Transverse colon (tissue), 4 donors: ENCODE results near the gene APOF. TPM values are rescaled to one million over a fixed set of nuclear protein-coding genes. Genes with fewer than 3 reads are reported as not detected.

ENCODE experiments used
- DNase-seq: peaks from one replicate; pipeline ENCODE4 v3.0.0-alpha.2; 2019
- H3K27ac ChIP-seq, 4 donors: fragments of 200-600 bp; sonication (generic); 2 replicates each; pipeline ENCODE4 v1.5.1; 2016 to 2018; ENCODE audit warnings: inconsistent platforms in 4 of 4
- H3K27me3 ChIP-seq: fragments of 200-600 bp; sonication (generic); 2 replicates; pipeline ENCODE4 v1.5.1; 2017; ENCODE audit warnings: inconsistent platforms
- H3K36me3 ChIP-seq, 4 donors: fragments of 200-600 bp; sonication (generic); 2 replicates each; pipeline ENCODE4 v1.5.1; 2017 to 2019; ENCODE audit warnings: inconsistent platforms in 4 of 4
- H3K4me1 ChIP-seq, 4 donors: fragments of 200-600 bp; sonication (generic); 2 replicates each; pipeline ENCODE4 v1.5.1; 2017 to 2020; ENCODE audit warnings: inconsistent platforms in 4 of 4
- H3K4me3 ChIP-seq, 4 donors: fragments of 200-600 bp; sonication (generic); 1 replicate in 1 of 4; 2 replicates in 3 of 4; pipeline versions ENCODE4 v1.5.1 to v1.6.1; 2017 to 2019; ENCODE audit warnings: inconsistent platforms in 4 of 4
- H3K9me3 ChIP-seq, 2 donors: fragments of 200-600 bp; sonication (generic); 2 replicates each; pipeline ENCODE4 v1.5.1; 2017 to 2019; ENCODE audit warnings: inconsistent platforms in 2 of 2
- EP300 ChIP-seq: sonication (generic); formaldehyde crosslinking; IDR thresholded peaks from one replicate; pipeline ENCODE4 v1.6.1; 2017; ENCODE audit warnings: antibody characterized with exemption, low read depth
- POLR2A ChIP-seq: fragments of 450-650 bp; IDR thresholded peaks from one replicate; pipeline ENCODE4 v1.6.1; 2016; ENCODE audit warnings: antibody characterized with exemption, mild to moderate bottlenecking, moderate library complexity
- POLR2AphosphoS5 ChIP-seq, 3 donors: sonication (generic); formaldehyde crosslinking; IDR thresholded peaks; one replicate each; pipeline ENCODE4 v1.6.1; 2016; ENCODE audit warnings: antibody characterized with exemption in 3 of 3
- WGBS, 2 donors: methylation state at CpG; one replicate each; pipeline ENCODE4 v1.1.5; 2018; ENCODE audit warnings: low coverage in 1 of 2; 5-methylcytosine and 5-hydroxymethylcytosine counted together
- in situ Hi-C, 4 donors: fragments of 200-750 bp; cut with MboI; loops; one replicate each; pipeline versions ENCODE4 v1.15.0 to v1.15.1; 2017; ENCODE audit warnings: low sequenced_read_pairs in 3 of 4, low pct_ligation_motif_present in 1 of 4, low pct_unique_long_range_greater_than_20kb in 1 of 4
- intact Hi-C: fragments of 100-400 bp; cut with DNase I; formaldehyde crosslinking; loops from one replicate; pipeline ENCODE4 v1.15.1; 2023; ENCODE audit warnings: low total_unique reads
- small RNA-seq, 4 donors: library from RNA; depleted of rRNA; stranded (forward); fragments of <200 nt; gene quantifications; one replicate each; pipeline ENCODE3, GENCODE V24; 2016
- total RNA-seq, 4 donors: library from RNA; depleted of rRNA; stranded (reverse); fragments of >200 nt; gene quantifications; one replicate each; pipeline ENCODE4 v1.1.0, GENCODE V29; 2016
- TF ChIP-seq, protein P1 (sequence below), 5 experiments: fragments of 200-600 bp in 3 of 5; fragments of 450-650 bp in 2 of 5; sonication (generic) in 3 of 5; IDR thresholded peaks; 1 replicate in 2 of 5; 2 replicates in 3 of 5; pipeline ENCODE4 v1.5.1; 2016 to 2017; ENCODE audit warnings: antibody characterized with exemption in 5 of 5, inconsistent platforms in 3 of 5, mild to moderate bottlenecking in 2 of 5, moderate library complexity in 1 of 5

Gene APOF
- total RNA-seq, 4 donors from 2014 or later: not detected

DNA sequence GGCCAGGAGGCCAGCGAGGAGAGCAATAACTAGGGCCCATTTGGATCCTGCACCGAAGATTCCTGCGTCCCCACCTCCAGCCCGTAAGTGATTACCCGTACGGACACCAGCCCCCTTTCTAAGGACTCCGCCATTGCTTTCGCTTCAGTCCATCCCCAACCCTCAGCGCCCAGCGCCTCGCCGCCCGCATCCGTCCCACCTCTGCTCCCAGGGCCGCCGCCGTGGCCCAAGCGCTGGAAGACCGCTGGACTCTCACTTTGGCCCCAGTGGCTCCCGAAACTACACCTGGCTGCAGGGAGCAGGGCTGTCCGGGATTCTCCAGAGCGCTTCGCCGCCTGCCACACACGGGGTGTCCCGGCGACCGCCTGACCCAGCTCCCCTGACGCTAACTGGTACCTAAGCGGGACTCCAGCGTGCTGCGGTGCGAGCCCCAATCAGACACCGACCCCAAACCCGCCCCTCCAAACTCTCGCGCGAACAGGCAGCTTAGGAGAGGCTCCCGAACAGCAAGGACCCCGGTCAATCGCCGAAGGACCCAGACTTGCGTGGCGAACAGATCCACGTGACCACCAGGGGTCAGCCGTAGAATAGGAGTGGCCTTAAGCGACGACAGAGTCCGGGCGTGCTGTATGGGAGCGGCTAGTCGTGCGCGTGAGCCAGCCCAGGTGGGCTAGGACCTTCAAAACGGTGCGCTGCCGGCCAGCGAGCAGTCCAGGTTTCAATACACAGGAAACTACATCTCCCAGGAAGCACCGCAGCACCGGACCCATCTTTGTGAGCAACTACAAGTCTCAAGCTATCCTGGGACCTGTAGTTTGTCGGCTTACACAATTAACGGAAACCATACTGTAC lies 46.8 kb downstream of the APOF start, which contains the start of gene CNPY2:
TSS of gene CNPY2 (minus strand) at position 367 of the 852 bp plus-strand sequence. CDS start 771 bp downstream, outside the sequence.
- H3K36me3 ChIP-seq: peaks cover 0 to 27% (median 0%) of the 10 kb centered on the region in 4 donors
- no peaks in the 10 kb centered on the region for H3K27me3 ChIP-seq
- H3K4me1 ChIP-seq: peaks cover 13 to 17% (median 16%) of the 10 kb centered on the region in 4 donors
- H3K27ac ChIP-seq: peak within 1 kb of the TSS; percentile 91 to 97 (median 92)
- H3K9me3 ChIP-seq: no peaks in the 10 kb centered on the region
- H3K4me3 ChIP-seq: peak within 1 kb of the TSS; percentile 76 to 92 (median 79)
- intact Hi-C loops: no loop called here
- peak; percentile 96 for DNase-seq
- in situ Hi-C loops: loop anchor here in 1 of 4 donors (10.0 kb wide), 1 partner anchor 149 kb away; the partner anchor contains the start of gene SPRYD4
- WGBS, 2 donors: 1% methylated on average over 51 of the region's 62 CpGs; no CpG with 5 or more reads in 1 of the 2 donors
- TF ChIP-seq POLR2A (peak; percentile 88), POLR2AphosphoS5 (IDR thresholded peaks at IDR 0.05) (peak; percentile 82 to 86 (median 83)), EP300 (peak; percentile 27)
- TF ChIP-seq, protein P1, sequence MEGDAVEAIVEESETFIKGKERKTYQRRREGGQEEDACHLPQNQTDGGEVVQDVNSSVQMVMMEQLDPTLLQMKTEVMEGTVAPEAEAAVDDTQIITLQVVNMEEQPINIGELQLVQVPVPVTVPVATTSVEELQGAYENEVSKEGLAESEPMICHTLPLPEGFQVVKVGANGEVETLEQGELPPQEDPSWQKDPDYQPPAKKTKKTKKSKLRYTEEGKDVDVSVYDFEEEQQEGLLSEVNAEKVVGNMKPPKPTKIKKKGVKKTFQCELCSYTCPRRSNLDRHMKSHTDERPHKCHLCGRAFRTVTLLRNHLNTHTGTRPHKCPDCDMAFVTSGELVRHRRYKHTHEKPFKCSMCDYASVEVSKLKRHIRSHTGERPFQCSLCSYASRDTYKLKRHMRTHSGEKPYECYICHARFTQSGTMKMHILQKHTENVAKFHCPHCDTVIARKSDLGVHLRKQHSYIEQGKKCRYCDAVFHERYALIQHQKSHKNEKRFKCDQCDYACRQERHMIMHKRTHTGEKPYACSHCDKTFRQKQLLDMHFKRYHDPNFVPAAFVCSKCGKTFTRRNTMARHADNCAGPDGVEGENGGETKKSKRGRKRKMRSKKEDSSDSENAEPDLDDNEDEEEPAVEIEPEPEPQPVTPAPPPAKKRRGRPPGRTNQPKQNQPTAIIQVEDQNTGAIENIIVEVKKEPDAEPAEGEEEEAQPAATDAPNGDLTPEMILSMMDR (IDR thresholded peaks at IDR 0.05): peak in 3 of 5 experiments; percentile 17 to 34 (median 33)

DNA sequence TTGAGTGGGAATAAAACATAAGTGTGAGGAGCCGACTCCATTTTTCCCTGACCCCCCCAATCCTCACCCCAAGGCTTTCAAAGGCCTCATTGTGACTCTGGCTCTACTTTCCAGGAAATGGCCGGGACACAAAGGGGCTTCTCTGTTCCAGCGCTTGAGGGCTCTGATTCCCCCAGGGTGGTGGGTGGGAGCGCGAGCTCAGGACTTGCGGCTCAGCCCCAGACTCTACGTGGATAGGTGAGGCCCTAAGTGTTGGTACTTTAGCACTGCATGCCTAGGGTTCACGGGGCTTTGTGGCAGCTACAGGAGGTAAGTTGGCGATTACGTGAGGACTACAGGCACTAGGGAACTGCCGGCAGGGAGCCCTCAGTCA lies 47.4 kb downstream of the APOF start:
- peak overlapping the region; percentile 91 to 97 (median 92) for H3K27ac ChIP-seq
- no peaks in the 10 kb centered on the region for H3K9me3 ChIP-seq
- peak; percentile 24 for DNase-seq
- WGBS, 2 donors: 0% methylated on average over 11 of the region's 11 CpGs; no CpG with 5 or more reads in 1 of the 2 donors
- no peaks in the 10 kb centered on the region for H3K27me3 ChIP-seq
- TF ChIP-seq, protein P1 (IDR thresholded peaks at IDR 0.05): no peak
- no peak for TF ChIP-seq POLR2AphosphoS5 (IDR thresholded peaks at IDR 0.05)
- no peak for TF ChIP-seq POLR2A
- no peak for TF ChIP-seq EP300
- intact Hi-C loops: no loop called here
- H3K36me3 ChIP-seq: peaks cover 0 to 26% (median 0%) of the 10 kb centered on the region in 4 donors
- H3K4me3 ChIP-seq: peak overlapping the region; percentile 76 to 92 (median 79)
- in situ Hi-C loops: loop anchor here in 1 of 4 donors (10.0 kb wide), 1 partner anchor 150 kb away; the partner anchor contains the start of gene SPRYD4
- peaks cover 13 to 17% (median 16%) of the 10 kb centered on the region in 4 donors for H3K4me1 ChIP-seq

DNA sequence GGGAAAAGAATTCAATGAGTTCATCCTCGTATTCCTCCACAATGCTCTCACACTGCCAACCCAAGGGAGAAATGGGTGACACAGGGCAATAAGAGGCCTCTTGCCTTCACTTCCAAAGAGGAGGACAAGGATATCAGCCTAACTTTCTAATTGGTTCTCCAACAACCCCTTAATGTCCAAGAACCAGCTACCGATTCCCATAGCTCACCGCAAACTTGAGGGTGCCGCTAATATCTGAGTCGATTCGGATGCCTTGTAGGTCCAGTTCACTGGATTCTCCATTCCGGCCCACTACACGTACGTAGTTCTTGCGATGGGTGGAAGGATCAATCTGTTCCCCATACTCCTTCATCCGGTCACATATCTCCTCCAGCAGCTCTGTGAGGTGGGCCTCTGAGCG lies 51.7 kb downstream of the APOF start:
- in situ Hi-C loops: loop anchor here in 1 of 4 donors (10.0 kb wide), 1 partner anchor 154 kb away; the partner anchor contains the start of gene SPRYD4

More for the DNA sequence above, 51.7 kb downstream of the APOF start:
- H3K4me3 ChIP-seq: no peak overlapping the region
- no peaks in the 10 kb centered on the region for H3K9me3 ChIP-seq
- DNase-seq: no peak
- peaks cover 0 to 23% (median 2%) of the 10 kb centered on the region in 4 donors for H3K36me3 ChIP-seq
- no peaks in the 10 kb centered on the region for H3K27me3 ChIP-seq
- intact Hi-C loops: no loop called here
- WGBS, 2 donors: 80 to 95% methylated on average over 1 to 12 of the region's 12 CpGs
- no peak overlapping the region for H3K27ac ChIP-seq
- peaks cover 7 to 13% (median 10%) of the 10 kb centered on the region in 4 donors for H3K4me1 ChIP-seq
- TF ChIP-seq POLR2A (no peak), EP300 (no peak), POLR2AphosphoS5 (IDR thresholded peaks at IDR 0.05) (no peak)
- TF ChIP-seq, protein P1 (IDR thresholded peaks at IDR 0.05): no peak

Small RNA genes lying within 50 kb of the gene (small RNA-seq; reads per million reads assigned to genes)
- gene RNU7-40P: 0 reads per million in 4 donors

Other genes starting within 250 kb of the APOF start
- 1,000 to 10,000 TPM in 2 of 4 donors, 100 to 1,000 TPM in 2; 841 to 2,950 (median 1,684) TPM for gene RPL41, start 246.2 kb downstream of the APOF start, total RNA-seq
- 10 to 100 TPM in 1 of 4 donors, 1 to 10 TPM in 3; 3.7 to 10.1 (median 4.5) TPM for gene ZC3H10, start 244.6 kb downstream of the APOF start, total RNA-seq
- gene ESYT1, start 234.6 kb downstream of the APOF start, total RNA-seq: 100 to 1,000 TPM in 2 of 4 donors, 10 to 100 TPM in 2; 94.2 to 133 (median 97.9) TPM
- 10 to 100 TPM in 3 of 4 donors, not detected in 1; 26.4 to 30.0 (median 26.7) TPM for gene MYL6B, start 210.3 kb downstream of the APOF start, total RNA-seq
- gene MYL6, start 204.5 kb downstream of the APOF start, total RNA-seq: 1,000 to 10,000 TPM; 1,233 to 3,440 (median 2,458) TPM
- gene SMARCC2, start 173.4 kb downstream of the APOF start, total RNA-seq: 100 to 1,000 TPM in 3 of 4 donors, 10 to 100 TPM in 1; 63.8 to 231 (median 135) TPM
- 10 to 100 TPM; 39.0 to 51.3 (median 42.7) TPM for gene RNF41, start 140.9 kb downstream of the APOF start, total RNA-seq
- 10 to 100 TPM in 3 of 4 donors, 1 to 10 TPM in 1; 4.9 to 26.8 (median 15.5) TPM for gene NABP2, start 138.5 kb downstream of the APOF start, total RNA-seq
- gene SLC39A5, start 132.8 kb downstream of the APOF start, total RNA-seq: 100 to 1,000 TPM; 225 to 325 (median 283) TPM
- gene ANKRD52, start 104.5 kb downstream of the APOF start, total RNA-seq: 100 to 1,000 TPM in 1 of 4 donors, 10 to 100 TPM in 3; 28.4 to 120 (median 40.0) TPM
- 10 to 100 TPM in 3 of 4 donors, 1 to 10 TPM in 1; 6.7 to 51.5 (median 27.9) TPM for gene COQ10A, start 95.9 kb downstream of the APOF start, total RNA-seq
- gene CS, start 62.5 kb downstream of the APOF start, total RNA-seq: 100 to 1,000 TPM in 3 of 4 donors, 10 to 100 TPM in 1; 92.4 to 297 (median 213) TPM
- gene CNPY2, start 46.9 kb downstream of the APOF start, total RNA-seq: 10 to 100 TPM; 34.0 to 87.2 (median 51.8) TPM
- 100 to 1,000 TPM in 1 of 4 donors, 10 to 100 TPM in 3; 45.2 to 206 (median 58.0) TPM for gene PAN2, start 28.9 kb downstream of the APOF start, total RNA-seq
- gene IL23A, start 24.0 kb downstream of the APOF start, total RNA-seq: 1 to 10 TPM in 1 of 4 donors, not detected in 3; 1.3 TPM
- 100 to 1,000 TPM in 3 of 4 donors, 10 to 100 TPM in 1; 85.6 to 192 (median 115) TPM for gene STAT2, start 2.8 kb downstream of the APOF start, total RNA-seq
- gene TIMELESS, start 86.6 kb upstream of the APOF start, total RNA-seq: 1 to 10 TPM in 3 of 4 donors, under 1 TPM in 1; 0.75 to 7.8 (median 3.9) TPM
- gene MIP, start 91.8 kb upstream of the APOF start, total RNA-seq: not detected
- 10 to 100 TPM in 1 of 4 donors, 1 to 10 TPM in 3; 3.0 to 11.5 (median 3.9) TPM for gene SPRYD4, start 105.7 kb upstream of the APOF start, total RNA-seq
- under 1 TPM in 2 of 4 donors, not detected in 2; 0.41 to 0.95 TPM for gene GLS2, start 125.3 kb upstream of the APOF start, total RNA-seq
- gene RBMS2, start 159.0 kb upstream of the APOF start, total RNA-seq: 10 to 100 TPM; 17.3 to 55.1 (median 25.2) TPM